Mucosa of rectum (tissue), 2 donors: Measurements from ENCODE around the gene PDE4D.

ENCODE experiments used
- H3K27ac ChIP-seq, 2 donors: one replicate each; pipeline ENCODE4 v1.7.0; 2013; ENCODE audit warnings: inconsistent platforms in 2 of 2, low read depth in 2 of 2, low read length in 2 of 2
- H3K27me3 ChIP-seq, 2 donors: one replicate each; pipeline ENCODE4 v1.7.0; 2013; ENCODE audit warnings: low read length in 2 of 2; ENCODE audit not compliant: control insufficient read depth in 2 of 2, insufficient read depth in 2 of 2
- H3K36me3 ChIP-seq, 2 donors: one replicate each; pipeline ENCODE4 v1.7.0; 2013; ENCODE audit warnings: low read length in 2 of 2; ENCODE audit not compliant: control insufficient read depth in 2 of 2, insufficient read depth in 2 of 2
- H3K4me1 ChIP-seq, 2 donors: one replicate each; pipeline ENCODE4 v1.7.0; 2013; ENCODE audit warnings: low read length in 2 of 2, mild to moderate bottlenecking in 1 of 2; ENCODE audit not compliant: control insufficient read depth in 2 of 2, insufficient read depth in 2 of 2
- H3K4me3 ChIP-seq, 2 donors: one replicate each; pipeline ENCODE4 v1.7.0; 2013; ENCODE audit warnings: low read length in 2 of 2
- H3K9ac ChIP-seq, 2 donors: one replicate each; pipeline ENCODE4 v1.7.0; 2013; ENCODE audit warnings: low read length in 2 of 2, low read depth in 1 of 2, mild to moderate bottlenecking in 1 of 2
- H3K9me3 ChIP-seq, 2 donors: one replicate each; pipeline ENCODE4 v1.7.0; 2013; ENCODE audit warnings: low read length in 2 of 2; ENCODE audit not compliant: control insufficient read depth in 2 of 2
- donor health status: healthy.
- donor health status: Normal muscosa, but diverticular disease.

PDE4D gene

DNA sequence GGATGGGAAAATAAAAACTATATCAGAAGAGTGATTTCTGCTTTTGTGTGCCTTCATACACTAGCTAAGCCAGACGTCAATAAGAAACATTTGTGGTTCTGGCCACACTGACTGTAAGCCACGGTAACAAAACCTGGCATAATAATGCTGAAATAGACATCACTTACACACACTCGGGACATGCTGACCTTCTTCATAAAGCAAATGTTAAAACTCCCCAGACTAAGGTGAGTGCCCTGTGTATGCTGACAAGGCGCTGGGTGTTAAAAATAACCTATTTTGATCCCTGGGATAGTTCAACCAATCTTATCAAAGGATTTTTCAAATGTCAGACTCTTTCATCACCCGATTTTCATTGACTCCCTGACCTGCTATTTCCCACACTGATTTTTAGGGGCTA lies 973.7 kb downstream of the PDE4D start:
- Histone ChIP-seq H3K27me3 (no peaks in the 10 kb centered on the region), H3K27ac (no peak overlapping the region), H3K36me3 (no peaks in the 10 kb centered on the region), H3K9me3 (no peaks in the 10 kb centered on the region), H3K4me1 (peaks cover 0 to 16% of the 10 kb centered on the region in 2 donors), H3K4me3 (no peak overlapping the region), H3K9ac (no peak overlapping the region)
